Melanocyte of skin (primary cell): ENCODE results near the gene ZCCHC12. TPM values are rescaled to one million over a fixed set of nuclear protein-coding genes. Genes with fewer than 3 reads are reported as not detected.

Experiments used
- total RNA-seq, 2 donors: library from RNA; depleted of rRNA; stranded (reverse); fragments of >200 nt; gene quantifications; 2 replicates each; pipeline ENCODE4 v1.2.3, GENCODE V29; 2012

Gene ZCCHC12
- under 1 TPM in 1 of 2 donors, not detected in 1; 0.34 TPM for total RNA-seq

DNA sequence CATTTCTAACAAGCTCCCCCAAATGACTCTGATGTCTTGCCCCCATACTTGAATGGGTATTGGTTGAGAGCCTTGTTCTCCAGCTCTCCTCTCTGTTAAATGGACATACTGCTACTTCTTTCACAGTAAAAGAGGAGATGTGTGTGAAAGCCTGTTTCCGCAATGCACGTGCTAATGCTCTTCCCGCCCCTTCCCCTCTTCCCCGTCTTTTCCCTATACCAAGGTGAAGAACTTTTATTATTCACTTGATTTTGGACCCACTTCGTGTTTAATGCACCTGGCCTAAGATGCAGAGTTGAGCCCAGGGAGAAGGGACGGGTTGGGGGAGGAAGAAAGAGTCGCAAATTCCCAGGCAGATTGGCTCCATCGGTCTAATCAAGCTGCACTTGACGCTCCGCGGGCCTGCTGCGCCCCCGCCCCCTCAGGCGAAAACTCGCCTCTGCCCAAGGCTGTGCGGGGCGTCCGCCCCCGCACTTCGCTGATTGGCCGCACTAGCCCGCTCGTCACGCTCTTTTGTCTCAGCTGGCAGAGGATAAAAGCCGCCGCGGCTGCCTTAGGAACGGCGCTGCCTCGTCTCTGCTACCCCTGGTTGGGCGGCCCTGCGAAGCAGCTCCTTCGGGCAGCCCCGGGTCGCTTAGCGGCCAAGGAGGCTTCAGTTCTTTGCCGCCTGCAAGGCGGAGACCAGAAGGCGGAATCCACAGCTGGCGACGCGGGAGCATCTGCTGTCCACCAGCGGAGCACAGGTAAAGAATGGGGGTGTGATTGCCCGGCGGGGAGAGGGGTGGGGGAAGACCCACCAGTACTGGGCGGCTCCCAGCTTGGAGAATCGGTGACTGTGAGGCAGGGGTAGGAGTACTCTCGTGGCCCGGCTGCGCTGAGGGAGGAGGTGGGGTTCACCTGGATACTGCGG, at the start of gene ZCCHC12:
TSS of gene ZCCHC12 (plus strand) at position 562 of the 910 bp plus-strand sequence. CDS start 1,421 bp downstream, outside the sequence.

Other genes with a start within 250 kb of the ZCCHC12 start
- 10 to 100 TPM; 28.0 to 34.8 TPM for gene IL13RA1, start 96.2 kb upstream of the ZCCHC12 start, total RNA-seq
- gene LONRF3, start 150.8 kb downstream of the ZCCHC12 start, total RNA-seq, result 1 to 10 TPM in 1 of 2 donors, under 1 TPM in 1; 0.69 to 5.0 TPM
- gene CT47C1, start 249.2 kb downstream of the ZCCHC12 start, total RNA-seq, result not detected